Inferior parietal cortex (tissue), 1 donor: ENCODE data around the gene BDH1.
"Not testable (repeated sequence)": the region's sequence is repeated elsewhere in the genome, so short reads cannot be mapped to it uniquely, and the experiment has no call there.

Experiments
- DNase-seq: peaks from one replicate; pipeline ENCODE4 v3.0.0-alpha.2; 2016; ENCODE audit errors: extremely low spot score

BDH1 gene

GRCh38 chr3:197555281-197556261, at the start of gene BDH1:
Gene BDH1 (minus strand): TSS chr3:197555968. CDS start chr3:197546443, 9,525 bp downstream.
- DNase-seq: peak; percentile 34

GRCh38 chr3:197603317-197603933, 47.7 kb upstream of the BDH1 start:
- DNase-seq: no peak

- not testable (repeated sequence) for DNase-seq
Observed at GRCh38 chr3:197602351-197602750, 46.6 kb upstream of the BDH1 start.

GRCh38 chr3:197601566-197601840, 45.7 kb upstream of the BDH1 start:
- DNase-seq: not testable (repeated sequence)

- DNase-seq: no peak
Observed at GRCh38 chr3:197600796-197601565, 45.2 kb upstream of the BDH1 start.

- DNase-seq: peak; percentile 93
Observed at GRCh38 chr3:197599089-197599765, 43.5 kb upstream of the BDH1 start.

- no peak for DNase-seq
Observed at GRCh38 chr3:197598404-197598980, 42.7 kb upstream of the BDH1 start.

- DNase-seq: no peak
Observed at GRCh38 chr3:197597335-197597734, 41.6 kb upstream of the BDH1 start.

GRCh38 chr3:197595470-197596185, 39.9 kb upstream of the BDH1 start:
- DNase-seq: no peak

- no peak for DNase-seq
Observed at GRCh38 chr3:197593046-197593380, 37.2 kb upstream of the BDH1 start.

GRCh38 chr3:197592361-197593045, 36.7 kb upstream of the BDH1 start:
- no peak for DNase-seq

- no peak for DNase-seq
Observed at GRCh38 chr3:197591816-197592215, 36.0 kb upstream of the BDH1 start.

- no peak for DNase-seq
Observed at GRCh38 chr3:197590313-197590962, 34.7 kb upstream of the BDH1 start.

- DNase-seq: no peak
Observed at GRCh38 chr3:197589545-197589944, 33.8 kb upstream of the BDH1 start.

- DNase-seq: not testable (repeated sequence)
Observed at GRCh38 chr3:197586768-197587167, 31.0 kb upstream of the BDH1 start.

GRCh38 chr3:197586181-197586580, 30.4 kb upstream of the BDH1 start:
- no peak for DNase-seq

- no peak for DNase-seq
Observed at GRCh38 chr3:197584733-197585132, 29.0 kb upstream of the BDH1 start.

GRCh38 chr3:197583371-197583770, 27.6 kb upstream of the BDH1 start:
- no peak for DNase-seq

- DNase-seq: no peak
Observed at GRCh38 chr3:197580253-197580691, 24.5 kb upstream of the BDH1 start.

GRCh38 chr3:197578376-197578775, 22.6 kb upstream of the BDH1 start:
- DNase-seq: no peak
